ENCODE data around the gene RAB25.

RAB25 gene

GRCh38 chr1:156080863-156081179 lies 19.9 kb downstream of the RAB25 start:
- no peak for DNase-seq

- DNase-seq: no peak
Observed at GRCh38 chr1:156081180-156081916, 20.4 kb downstream of the RAB25 start.

GRCh38 chr1:156081917-156082308 lies 21.0 kb downstream of the RAB25 start:
- DNase-seq: no peak

- DNase-seq: peak; percentile 73
Observed at GRCh38 chr1:156082309-156083091, 21.5 kb downstream of the RAB25 start, which contains the start of gene MEX3A. Gene MEX3A (minus strand): TSS chr1:156082465. CDS start chr1:156081998, 467 bp downstream.

- DNase-seq: no peak
Observed at GRCh38 chr1:156083800-156084790, 23.1 kb downstream of the RAB25 start.

GRCh38 chr1:156086256-156086662 lies 25.3 kb downstream of the RAB25 start:
- peak; percentile 44 for DNase-seq

GRCh38 chr1:156089704-156090103 lies 28.7 kb downstream of the RAB25 start:
- peak; percentile 38 for DNase-seq

GRCh38 chr1:156090138-156090839 lies 29.3 kb downstream of the RAB25 start:
- DNase-seq: no peak

GRCh38 chr1:156090840-156091188 lies 29.9 kb downstream of the RAB25 start:
- DNase-seq: peak; percentile 95

GRCh38 chr1:156091610-156092009 lies 30.6 kb downstream of the RAB25 start:
- no peak for DNase-seq

GRCh38 chr1:156095906-156096508 lies 35.0 kb downstream of the RAB25 start:
- DNase-seq: no peak

GRCh38 chr1:156096640-156097391 lies 35.9 kb downstream of the RAB25 start:
- DNase-seq: peak; percentile 89

- DNase-seq: no peak
Observed at GRCh38 chr1:156097499-156098178, 36.7 kb downstream of the RAB25 start.

GRCh38 chr1:156098784-156099183 lies 37.8 kb downstream of the RAB25 start:
- DNase-seq: no peak

GRCh38 chr1:156099282-156099681 lies 38.3 kb downstream of the RAB25 start:
- DNase-seq: no peak

GRCh38 chr1:156100205-156100995 lies 39.4 kb downstream of the RAB25 start:
- peak; percentile 70 for DNase-seq

GRCh38 chr1:156101880-156102279 lies 40.9 kb downstream of the RAB25 start:
- DNase-seq: no peak

GRCh38 chr1:156102633-156103511 lies 41.9 kb downstream of the RAB25 start:
- no peak for DNase-seq

- DNase-seq: no peak
Observed at GRCh38 chr1:156103521-156103947, 42.6 kb downstream of the RAB25 start.
